ENCODE data around the gene BCO2.
A peak's percentile ranks its signal among the peaks of the same experiment; 100 is the strongest.
"Not testable (repeated sequence)": the region's sequence is repeated elsewhere in the genome, so short reads cannot be mapped to it uniquely, and the experiment has no call there.

The BCO2 gene, protein sequence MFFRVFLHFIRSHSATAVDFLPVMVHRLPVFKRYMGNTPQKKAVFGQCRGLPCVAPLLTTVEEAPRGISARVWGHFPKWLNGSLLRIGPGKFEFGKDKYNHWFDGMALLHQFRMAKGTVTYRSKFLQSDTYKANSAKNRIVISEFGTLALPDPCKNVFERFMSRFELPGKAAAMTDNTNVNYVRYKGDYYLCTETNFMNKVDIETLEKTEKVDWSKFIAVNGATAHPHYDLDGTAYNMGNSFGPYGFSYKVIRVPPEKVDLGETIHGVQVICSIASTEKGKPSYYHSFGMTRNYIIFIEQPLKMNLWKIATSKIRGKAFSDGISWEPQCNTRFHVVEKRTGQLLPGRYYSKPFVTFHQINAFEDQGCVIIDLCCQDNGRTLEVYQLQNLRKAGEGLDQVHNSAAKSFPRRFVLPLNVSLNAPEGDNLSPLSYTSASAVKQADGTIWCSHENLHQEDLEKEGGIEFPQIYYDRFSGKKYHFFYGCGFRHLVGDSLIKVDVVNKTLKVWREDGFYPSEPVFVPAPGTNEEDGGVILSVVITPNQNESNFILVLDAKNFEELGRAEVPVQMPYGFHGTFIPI

DNA sequence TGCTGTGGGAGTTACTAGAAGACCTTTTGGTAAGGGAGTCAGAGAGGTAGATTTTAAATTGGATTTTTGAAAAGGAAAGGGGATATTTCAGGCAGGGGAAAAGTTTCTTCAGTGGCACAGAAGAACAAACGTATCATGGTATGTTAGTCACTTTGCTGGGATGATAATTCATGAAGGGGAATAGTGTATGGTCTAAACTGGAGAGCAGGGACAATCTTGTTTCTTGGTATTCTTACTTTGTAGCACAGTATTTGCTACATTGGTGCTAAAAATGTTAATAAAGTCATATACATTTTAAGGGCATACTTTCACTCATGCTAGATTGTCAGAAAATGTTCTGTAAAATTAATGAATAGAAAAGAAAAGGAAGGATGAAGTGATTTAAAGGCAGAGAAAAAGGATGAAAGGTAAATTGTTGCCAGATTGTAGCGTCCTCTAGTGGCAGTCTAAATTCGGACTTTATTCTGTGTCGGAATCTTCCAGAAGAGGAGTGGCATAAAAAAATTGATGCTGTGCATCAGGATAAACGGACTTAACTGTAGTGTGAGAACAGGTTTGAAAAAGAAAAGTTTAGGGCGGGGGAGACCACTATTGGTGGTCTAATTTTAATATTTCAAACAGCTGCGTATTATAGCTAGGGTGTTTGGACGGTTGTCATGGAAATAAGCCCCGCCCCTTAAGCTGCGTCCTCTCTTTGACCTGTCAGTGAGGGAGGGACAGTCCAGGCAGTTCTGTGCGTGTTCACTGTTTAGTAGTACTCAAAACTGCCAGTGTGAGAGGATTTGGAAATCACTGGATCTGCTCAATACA lies at the start of gene BCO2:
Gene BCO2, plus strand, starts transcription at position 724 of the 810 bp plus-strand sequence. CDS start 90 bp downstream, outside the sequence.
- peak in 2 of 3 donors; percentile 38 to 40 for DNase-seq (ENCODE audit: low read depth in 2 of 3, low spot score in 1 of 3)

DNA sequence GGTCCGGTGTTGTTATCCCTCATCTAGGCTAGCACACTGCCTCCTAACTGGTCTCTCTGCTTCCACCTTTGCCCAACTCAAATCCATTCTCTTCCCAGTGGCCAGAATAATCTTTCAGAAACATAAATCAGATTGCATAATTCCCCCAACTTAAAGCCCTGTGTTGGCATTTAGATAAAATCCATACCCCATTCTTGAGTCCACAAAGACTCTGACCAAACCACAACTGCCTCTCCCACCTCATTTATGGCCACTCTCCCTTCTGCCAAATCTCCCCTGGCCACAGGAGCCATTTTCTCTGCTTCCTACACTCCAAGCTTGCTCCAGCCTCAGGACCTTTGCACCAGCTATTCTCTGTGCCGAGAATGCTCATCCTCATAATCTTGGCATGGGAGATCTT lies 48.3 kb upstream of the BCO2 start:
- DNase-seq (ENCODE audit: low read depth in 2 of 3, low spot score in 1 of 3): no peak

DNA sequence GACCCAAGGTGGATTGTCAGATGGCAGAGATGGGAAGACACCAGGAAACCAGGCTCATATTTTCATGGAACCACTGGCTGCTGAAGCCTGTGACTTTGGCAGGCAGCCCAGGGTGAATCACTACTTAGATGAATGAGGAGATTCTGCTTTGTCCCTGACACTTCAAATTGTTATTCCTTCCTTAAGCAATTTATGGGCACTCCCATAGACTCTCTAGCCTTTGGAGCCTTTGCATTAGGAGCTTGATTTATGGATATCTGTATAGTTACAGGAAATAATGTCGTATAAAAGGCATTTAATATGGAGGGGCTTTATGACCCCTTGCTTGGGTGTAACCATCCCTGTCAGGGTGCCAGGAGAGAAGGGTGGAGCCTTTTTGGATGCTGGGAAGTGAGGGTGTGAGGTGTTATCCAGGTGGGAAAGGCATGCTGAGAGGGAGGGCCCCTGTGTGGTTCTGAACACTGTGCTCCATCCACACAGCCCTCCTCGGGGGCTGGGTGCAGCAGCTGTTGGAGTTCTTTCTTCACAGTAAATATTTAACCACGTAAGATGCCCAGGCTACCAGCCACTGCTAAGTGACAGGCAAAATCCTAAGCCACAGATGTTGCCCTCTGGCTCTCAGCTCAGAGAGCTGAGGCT lies 46.7 kb upstream of the BCO2 start:
- DNase-seq (ENCODE audit: low read depth in 2 of 3, low spot score in 1 of 3): no peak

DNA sequence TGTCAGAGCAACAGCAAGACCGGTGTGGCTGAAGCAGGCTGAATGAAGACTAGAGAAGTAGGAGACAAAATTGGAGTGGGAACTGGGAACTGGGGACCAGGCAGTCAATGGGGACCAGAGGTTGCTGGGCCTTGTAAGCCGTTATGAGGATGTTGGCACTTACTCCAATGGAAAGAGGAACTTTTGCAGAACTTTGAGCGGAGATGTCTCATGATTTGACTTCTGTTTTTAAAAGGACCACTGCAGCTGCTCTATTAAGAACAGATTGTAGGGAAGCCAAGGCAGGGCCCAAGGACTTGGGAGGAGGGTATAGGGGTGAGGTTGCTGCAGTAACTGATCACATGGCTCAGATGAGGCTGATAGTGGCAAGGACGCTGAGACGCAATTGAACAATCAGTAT lies 45.7 kb upstream of the BCO2 start:
- DNase-seq (ENCODE audit: low read depth in 2 of 3, low spot score in 1 of 3): no peak

DNA sequence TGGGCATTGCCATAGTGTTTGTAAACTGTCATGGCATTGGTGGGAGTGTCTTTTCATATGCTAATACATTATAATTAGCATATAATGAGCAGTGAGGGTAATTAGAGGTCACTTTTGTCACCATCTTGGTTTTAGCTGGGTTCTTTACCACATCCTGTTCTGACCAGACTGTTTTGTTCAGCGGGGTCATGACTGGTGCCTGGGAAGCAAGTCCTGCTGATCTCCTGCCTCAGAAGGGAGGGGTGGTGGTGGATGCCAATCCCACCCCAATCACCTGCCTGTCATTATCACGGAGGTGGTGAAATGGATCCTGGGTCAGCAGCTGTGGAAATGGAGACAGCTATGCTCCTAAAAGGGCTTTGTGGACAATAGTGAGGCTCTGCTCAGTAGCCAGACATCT lies 42.6 kb upstream of the BCO2 start:
- no peak for DNase-seq (ENCODE audit: low read depth in 2 of 3, low spot score in 1 of 3)

DNA sequence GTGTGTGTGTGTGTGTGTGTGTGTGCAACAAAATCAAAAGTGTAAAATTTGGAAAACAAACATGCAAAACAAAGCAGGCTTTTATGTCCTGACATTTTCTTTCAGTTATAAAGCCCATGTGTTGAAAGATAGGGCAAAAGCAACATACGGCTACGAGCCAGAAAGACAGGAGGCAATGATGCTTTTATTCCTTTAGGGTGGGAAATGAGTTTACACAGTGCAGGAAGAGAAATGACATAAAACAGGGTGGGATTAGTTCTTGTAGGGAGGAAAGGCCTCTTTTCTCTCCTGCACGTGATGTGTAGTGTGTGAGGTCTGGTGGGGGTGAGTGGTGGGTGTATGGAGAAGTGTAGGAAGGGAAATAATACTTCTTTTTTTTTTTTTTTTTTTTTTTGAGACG lies 40.8 kb upstream of the BCO2 start:
- no peak for DNase-seq (ENCODE audit: low read depth in 2 of 3, low spot score in 1 of 3)

DNA sequence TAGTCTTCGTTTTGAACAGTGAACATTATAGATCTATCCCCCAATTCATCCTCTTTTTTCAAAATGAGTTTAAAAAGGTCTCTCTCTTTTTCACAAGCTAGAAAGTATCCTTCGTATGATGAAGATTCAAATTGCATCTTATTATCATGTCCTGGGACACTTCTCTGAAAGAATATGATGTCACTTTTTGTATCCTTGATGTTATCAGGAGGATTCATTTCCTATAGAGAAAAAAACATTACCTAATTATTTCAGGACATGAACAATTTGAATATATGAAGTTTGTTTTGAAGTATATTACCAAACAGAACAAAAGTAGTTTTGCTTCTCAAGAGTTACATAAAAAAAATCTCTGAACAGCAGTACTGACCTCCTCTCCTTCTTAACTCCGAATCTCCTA lies 31.7 kb upstream of the BCO2 start:
- DNase-seq (ENCODE audit: low read depth in 2 of 3, low spot score in 1 of 3): no peak

DNA sequence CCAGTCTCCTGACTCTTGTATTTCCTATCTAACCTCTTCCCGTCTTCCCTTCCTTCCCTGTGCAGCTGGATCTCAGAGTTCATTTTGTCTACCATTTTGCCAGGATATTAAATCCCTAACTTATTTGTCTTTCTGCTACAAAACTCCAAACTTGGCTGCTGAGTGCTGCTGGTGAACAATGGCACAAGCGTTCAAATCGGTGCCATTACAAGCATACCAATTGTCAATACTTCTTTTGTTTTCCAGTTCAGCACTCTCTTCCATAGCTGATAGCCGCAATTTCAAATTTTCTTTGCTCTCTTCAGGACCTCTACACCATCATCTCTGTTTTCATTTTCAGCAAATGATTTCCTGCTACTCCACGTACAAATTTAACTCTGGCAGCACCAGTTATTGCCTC lies 24.8 kb upstream of the BCO2 start:
- no peak for DNase-seq (ENCODE audit: low read depth in 2 of 3, low spot score in 1 of 3)

DNA sequence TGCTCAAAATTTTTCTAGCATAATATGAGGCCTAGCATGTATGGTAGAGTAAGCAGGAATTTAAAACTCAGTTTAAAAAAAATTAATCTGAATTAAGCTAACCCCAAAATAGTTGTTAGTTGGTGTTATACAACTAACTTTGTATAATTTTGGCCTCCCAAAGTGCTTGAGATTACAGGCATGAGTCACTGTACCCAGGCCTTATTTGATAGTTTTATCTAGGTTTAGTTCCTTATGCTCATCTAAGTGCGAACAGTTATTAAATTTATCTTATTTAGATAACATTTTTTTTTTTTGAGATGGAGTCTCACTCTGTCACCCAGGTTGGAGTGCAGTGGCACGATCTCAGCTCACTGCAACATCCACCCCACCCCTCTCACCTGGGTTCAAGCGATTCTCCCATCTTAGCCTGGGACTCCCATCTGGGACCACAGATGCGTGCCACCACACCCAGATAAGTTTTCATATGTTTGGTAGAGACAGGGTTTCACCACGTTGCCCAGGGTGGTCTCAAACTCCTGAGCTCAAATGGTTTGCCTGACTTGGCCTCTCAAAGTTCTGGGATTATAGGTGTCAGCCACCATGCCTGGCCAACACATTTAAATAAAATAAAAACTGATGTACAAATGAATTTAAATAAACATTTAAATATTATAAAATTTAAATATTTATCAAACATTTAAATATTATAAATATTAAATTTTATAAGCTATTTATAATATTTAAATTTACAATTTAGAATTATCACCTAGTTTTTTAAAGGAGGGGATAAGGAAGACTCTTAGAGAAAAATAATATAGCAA lies 19.0 kb upstream of the BCO2 start:
- no peak for DNase-seq (ENCODE audit: low read depth in 2 of 3, low spot score in 1 of 3)

DNA sequence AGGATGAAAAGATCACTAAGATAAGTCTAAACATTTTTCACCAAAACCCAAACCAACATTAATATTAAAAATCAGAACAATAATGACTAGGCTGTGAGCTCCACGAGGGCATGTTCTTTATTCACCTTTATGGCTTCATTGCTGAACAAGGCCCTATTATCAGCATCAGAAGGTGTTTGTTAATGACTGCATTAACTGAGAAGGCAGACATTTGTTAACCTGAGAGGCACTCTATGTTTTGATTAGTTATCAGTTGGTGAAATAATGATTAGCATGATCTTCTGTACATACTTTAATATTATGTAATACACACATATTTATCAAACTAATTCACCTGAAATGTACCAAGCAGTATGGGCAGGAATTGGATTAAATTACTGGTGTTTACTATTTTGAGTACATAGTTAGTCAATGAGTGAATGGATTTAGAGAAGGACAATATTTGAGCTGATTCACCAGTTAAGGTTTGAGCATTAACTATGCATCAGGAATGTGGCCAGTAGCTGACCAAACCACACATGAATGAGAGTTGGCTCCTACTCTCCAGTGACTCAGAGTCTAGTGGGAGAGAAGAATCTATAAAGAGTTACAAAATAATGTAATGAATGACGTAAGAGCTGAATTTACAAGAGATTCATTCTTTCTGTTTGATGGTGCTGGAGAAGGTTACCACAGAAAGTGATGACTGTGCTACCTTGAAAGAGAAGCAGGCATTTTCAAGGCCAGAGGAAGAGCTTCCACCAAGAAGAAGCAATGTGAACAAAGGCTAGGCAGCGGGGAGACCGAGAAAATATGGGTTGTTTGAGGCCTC lies 18.2 kb upstream of the BCO2 start:
- DNase-seq (ENCODE audit: low read depth in 2 of 3, low spot score in 1 of 3): no peak

DNA sequence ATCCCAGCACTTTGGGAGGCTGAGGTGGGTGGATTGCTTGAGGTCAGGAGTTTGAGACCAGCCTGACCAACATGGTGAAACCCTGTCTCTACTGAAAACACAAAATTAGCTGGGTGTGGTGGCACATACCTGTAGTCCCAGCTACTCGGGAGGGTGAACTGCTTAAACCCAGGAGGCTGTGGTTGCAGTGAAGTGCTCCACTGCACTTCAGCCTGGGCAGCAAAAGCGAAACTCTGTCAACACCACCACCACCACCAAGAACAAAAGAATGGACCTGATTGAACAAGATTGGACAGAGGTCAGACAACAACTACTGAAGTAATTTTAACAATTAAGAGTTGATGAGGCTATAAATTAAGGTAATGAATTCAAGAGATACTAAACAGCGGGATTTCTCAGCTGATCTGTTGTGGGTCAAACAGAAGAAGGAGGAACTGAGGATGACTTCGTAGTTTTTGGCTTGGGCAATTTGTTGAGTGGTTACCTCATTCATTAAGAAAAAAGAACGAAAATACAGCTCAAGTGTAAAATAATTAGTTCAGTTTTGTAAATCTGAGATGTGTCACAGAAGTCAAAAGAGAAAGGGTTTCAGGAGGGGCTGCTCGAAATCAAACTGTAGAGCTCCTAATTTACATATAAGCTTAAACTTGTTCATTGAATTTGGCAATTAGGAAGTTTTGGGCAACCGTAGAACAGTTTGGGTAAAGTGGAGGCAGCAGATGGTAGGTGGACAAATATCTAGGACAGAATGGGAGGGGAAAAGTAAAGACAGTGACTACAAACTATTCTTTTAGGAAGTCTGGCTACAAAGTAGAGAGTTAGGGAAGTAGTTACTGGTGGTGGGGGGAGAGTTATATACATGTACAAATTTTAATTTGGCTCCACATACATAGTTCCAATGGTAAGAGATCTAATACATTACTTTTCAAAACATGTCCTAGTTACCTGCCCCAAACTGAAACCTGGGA lies 15.9 kb upstream of the BCO2 start:
- DNase-seq (ENCODE audit: low read depth in 2 of 3, low spot score in 1 of 3): no peak

DNA sequence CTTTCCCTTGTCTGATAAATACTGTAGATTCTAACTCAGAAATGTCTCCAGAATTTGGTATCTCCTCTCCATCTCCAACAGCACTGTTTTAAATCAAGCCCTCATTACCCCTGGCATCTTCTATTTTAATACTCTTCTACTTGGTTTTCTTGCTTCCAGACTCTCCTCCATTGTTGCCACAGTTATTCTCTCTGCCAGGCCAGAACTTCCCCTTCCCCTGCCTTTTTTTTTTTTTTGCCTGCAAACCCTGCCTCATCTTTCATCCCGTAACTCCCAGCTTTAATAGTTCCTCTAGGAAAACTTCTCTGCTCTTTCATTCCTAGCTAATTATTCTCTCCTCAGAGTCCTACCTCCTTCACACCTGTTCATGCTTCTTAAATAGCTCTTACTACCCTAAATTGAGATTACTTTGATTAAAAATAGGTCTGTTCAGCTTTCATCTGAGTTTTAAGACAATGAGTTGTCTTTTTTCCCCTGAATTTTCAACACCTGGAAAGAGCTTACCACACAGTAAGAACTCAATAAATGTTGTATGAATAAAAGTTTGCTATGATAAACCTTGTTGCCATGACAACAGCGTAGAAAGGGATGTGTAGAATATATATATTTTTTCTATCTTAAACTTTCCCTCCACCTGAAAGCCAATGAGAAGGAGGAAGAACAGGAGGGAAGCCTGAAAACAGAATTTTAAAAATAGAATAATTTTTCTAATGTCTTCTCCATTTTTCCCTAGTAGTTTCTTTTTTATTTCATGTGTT lies 15.0 kb upstream of the BCO2 start:
- DNase-seq (ENCODE audit: low read depth in 2 of 3, low spot score in 1 of 3): no peak

DNA sequence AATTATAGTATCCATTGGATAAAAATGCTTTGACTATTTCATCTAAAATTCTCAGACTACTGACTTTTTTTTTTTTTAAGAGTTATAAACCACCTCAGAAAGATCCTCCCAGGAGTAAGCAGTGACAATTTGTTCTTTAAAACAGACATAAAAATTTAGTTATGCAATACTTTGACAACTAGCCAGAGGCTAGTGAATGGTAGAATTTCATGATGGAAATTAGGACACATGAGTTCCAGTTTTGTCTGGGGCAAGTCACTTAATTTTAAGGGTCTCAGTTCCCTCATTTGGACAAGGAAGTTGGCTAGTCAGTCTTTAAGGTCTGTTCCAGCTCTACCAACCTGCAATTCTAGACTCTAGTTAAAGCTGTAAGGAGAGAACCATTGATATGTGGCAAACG lies 14.3 kb upstream of the BCO2 start:
- no peak for DNase-seq (ENCODE audit: low read depth in 2 of 3, low spot score in 1 of 3)

DNA sequence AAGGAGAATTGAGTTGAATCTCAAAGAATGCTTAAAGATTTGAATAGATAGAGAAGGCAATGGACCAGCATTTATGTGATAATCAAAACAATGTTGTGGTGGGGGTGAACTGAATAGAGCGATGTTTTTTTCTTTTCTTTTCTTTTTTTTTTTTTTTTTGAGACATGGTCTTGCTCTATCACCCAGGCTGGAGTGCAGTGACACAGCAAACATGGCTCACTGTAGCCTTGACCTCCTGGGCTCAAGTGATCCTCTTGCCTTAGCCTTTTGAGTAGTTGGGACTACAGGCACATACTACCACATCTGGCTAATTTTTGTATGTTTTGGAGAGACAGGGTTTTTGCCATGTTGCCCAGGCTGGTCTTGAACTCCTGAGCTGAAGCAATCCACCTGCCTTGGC lies 13.1 kb upstream of the BCO2 start:
- DNase-seq (ENCODE audit: low read depth in 2 of 3, low spot score in 1 of 3): not testable (repeated sequence)

DNA sequence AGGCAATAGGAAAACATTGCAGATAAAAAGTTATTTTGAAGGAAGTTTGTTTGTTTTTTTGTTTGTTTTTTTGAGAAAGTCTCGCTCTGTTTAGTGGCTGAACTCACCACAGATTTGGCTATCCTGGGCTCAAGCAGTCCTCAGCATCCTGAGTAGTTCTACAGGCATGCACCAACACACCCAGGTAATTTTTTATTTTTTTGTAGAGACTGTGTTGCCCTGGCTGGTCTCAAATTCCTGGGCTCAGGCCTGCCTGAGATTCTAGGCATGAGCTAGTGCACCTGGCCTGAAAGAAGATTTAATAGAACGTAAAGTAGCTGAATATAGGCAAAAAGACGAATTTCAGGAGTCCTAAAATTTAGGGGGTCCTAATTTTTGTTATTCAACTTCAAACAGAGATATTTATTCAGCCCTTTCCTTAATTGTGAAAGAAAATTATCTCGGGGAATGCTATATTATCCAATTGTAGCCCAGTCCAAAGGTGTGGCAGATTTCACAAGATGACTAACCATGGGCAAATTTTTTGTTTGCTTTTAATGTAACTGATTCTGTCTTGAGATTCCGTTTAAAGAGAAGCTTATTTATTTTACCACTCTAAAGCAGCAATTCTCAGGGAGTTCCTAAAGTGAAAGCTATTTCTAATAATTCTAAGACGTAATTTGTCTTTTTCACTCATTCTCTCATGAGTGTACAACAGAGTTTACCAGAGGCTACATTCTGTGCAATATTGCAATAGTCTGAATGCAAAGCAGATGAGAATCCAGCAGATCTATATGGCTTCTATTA lies 12.4 kb upstream of the BCO2 start:
- DNase-seq (ENCODE audit: low read depth in 2 of 3, low spot score in 1 of 3): no peak

DNA sequence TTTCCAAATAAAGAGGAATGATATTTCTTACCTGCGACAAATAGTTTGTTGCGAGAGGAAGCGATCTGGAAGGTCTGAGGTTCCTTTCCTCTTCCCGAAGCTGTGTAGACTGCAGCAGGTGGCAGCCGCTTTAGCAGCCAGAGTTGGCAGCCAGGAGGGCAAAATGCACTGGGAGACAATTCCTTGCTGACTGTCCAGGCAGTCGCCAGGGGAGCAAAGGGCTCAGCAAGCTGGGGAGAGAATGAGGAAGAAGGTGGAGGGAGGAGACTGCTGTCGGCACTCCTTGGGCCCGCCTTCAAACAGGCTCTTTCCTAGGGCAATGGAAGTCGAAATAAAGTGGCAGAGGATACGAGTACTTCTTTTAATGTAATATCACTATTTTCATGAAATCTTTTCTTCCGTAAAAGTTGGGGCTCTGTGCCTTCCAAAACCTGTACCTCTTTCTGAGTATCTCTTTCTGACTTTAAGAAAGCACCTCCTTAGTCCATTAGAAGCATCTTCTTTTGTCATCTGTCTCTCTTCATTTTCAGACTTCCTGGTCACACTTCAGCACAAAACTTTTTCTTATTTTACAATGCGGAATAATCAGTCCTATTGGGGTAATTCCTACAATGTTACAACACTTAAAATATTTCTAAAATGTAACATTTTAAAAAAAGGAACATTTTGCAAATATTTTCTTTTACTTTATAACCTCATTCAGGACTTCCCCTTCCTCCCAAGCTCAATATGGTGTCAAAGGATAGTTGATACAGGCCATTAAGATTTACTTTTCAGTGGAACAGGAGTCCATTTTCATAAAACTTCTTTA lies 11.2 kb upstream of the BCO2 start, which contains the start of gene IL18:
Gene IL18, minus strand, starts transcription at position 220 of the 811 bp plus-strand sequence. CDS start 9,041 bp downstream, outside the sequence.
- no peak for DNase-seq (ENCODE audit: low read depth in 2 of 3, low spot score in 1 of 3)

Data from stimulated activated CD4-positive, alpha-beta T cell treated with anti-CD3 and anti-CD28 coated beads, Interleukin-12 subunit alpha, Interleukin-12 subunit beta, amount 100 ng/mL, for 48 hours (primary cell).